Psoas muscle (tissue), 8 donors: ENCODE results near the gene STXBP1. TPM values are rescaled to one million over a fixed set of nuclear protein-coding genes. Genes with fewer than 3 reads are reported as not detected.
"Not testable (repeated sequence)": the region's sequence is repeated elsewhere in the genome, so short reads cannot be mapped to it uniquely, and the experiment has no call there.

Source experiments
- ATAC-seq, 4 donors: fragments of 200-7000 bp; cut with Tn5 transposase; one replicate each; pipeline ENCODE4 v1.9.1; 2020; ENCODE audit warnings: moderate library complexity in 3 of 4, mild to moderate bottlenecking in 2 of 4
- DNase-seq, 2 donors: peaks; one replicate each; pipeline ENCODE4 v3.0.0-alpha.2; 2020
- H3K27ac ChIP-seq: fragments of 200-600 bp; one replicate; pipeline ENCODE4 v1.8.0; 2022
- H3K27me3 ChIP-seq, 3 donors: fragments of 200-600 bp in 1 of 3; one replicate each; pipeline versions ENCODE4 v1.6.1 to v1.8.0; 2013 to 2022; ENCODE audit warnings: low read length in 2 of 3, mild to moderate bottlenecking in 2 of 3, moderate library complexity in 1 of 3; ENCODE audit not compliant: insufficient read depth in 3 of 3
- H3K36me3 ChIP-seq, 2 donors: fragments of 200-600 bp in 1 of 2; one replicate each; pipeline versions ENCODE4 v1.6.1 to v1.8.0; 2013 to 2022; ENCODE audit warnings: low read depth in 1 of 2, mild to moderate bottlenecking in 1 of 2, moderate library complexity in 1 of 2; ENCODE audit not compliant: insufficient read depth in 1 of 2
- H3K4me1 ChIP-seq: fragments of 200-600 bp; one replicate; pipeline ENCODE4 v1.8.0; 2022
- H3K4me3 ChIP-seq: fragments of 200-600 bp; one replicate; pipeline ENCODE4 v1.8.0; 2022; ENCODE audit warnings: mild to moderate bottlenecking
- H3K9me3 ChIP-seq: fragments of 200-600 bp; one replicate; pipeline ENCODE4 v1.8.0; 2022
- WGBS, 3 donors: extraction: QIAGEN DNeasy Blood & Tissue Kit; methylation state at CpG; one replicate each; pipeline versions ENCODE4 v1.1.6 to v1.1.7; 2013; 5-methylcytosine and 5-hydroxymethylcytosine counted together
- intact Hi-C, 2 donors: fragments of 100-400 bp; cut with DNase I; formaldehyde crosslinking; loops; one replicate each; pipeline versions ENCODE4 v1.11.0 to v1.14.2; 2022
- polyA plus RNA-seq, 3 donors: library from polyadenylated mRNA; stranded (reverse); fragments of 200-250 nt; gene quantifications; one replicate each; pipeline ENCODE4 v1.2.3, GENCODE V29; 2013
- total RNA-seq, 4 donors: library from RNA; stranded (reverse); fragmentation: NEBNext Ultra II Directional in 2 of 4; extraction: Animal tissue kit (Norgen Biotek cat#: 25700) in 2 of 4; gene quantifications; one replicate each; pipeline versions ENCODE4 v1.2.1 to v1.2.4, GENCODE V29; 2021 to 2023
- TF ChIP-seq, protein P1 (sequence below): fragments of 200-600 bp; IDR thresholded peaks from one replicate; pipeline ENCODE4 v1.8.0; 2022; ENCODE audit warnings: antibody characterized with exemption
- donor health status: healthy with polysubstance abuse.
- donor health status: DM: no; HTN: no; CAD: no; lungs with moderate emphysema.
- donor health status: Bipolar disorder and iron deficiency.
- donor health status: healthy.
- donor health status: DM: yes; HTN: yes; CAD: no.
- donor health status: DM: no; HTN: no; CAD: no.
- donor health status: DM: no; HTN: no; CAD: no.
- donor health status: DM: yes; HTN: yes; CAD: no.

Gene STXBP1
- total and polyA plus RNA-seq, 7 donors, result 2.8 to 12.3 (median 6.7) TPM

DNA sequence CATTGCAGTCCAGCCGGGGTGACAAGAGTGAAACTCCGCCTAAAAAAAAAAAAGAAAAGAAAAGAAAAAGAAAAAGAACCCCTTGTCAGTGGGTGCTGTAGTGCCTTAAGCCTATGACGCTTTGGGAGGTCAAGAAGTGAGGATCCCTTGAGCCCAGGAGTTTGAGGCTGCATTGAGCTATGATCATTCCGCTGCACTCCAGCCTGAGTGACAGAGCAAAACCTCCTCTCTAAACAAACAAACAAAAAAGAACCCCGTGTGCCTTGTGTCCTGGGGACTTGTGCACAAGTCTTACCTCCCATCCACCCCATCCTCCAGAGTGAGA lies 33.5 kb upstream of the STXBP1 start:
- no peak for DNase-seq
- no peaks in the 10 kb centered on the region for H3K9me3 ChIP-seq
- H3K27me3 ChIP-seq, result peaks cover 0 to 2% (median 0%) of the 10 kb centered on the region in 3 donors
- no peak for ATAC-seq
- H3K4me1 ChIP-seq, result peaks cover 4% of the 10 kb centered on the region
- H3K4me3 ChIP-seq, result peak overlapping the region; percentile 49
- WGBS, 3 donors, result 22 to 41% (median 36%) methylated on average over 4 to 5 of the region's 5 CpGs
- TF ChIP-seq, protein P1, sequence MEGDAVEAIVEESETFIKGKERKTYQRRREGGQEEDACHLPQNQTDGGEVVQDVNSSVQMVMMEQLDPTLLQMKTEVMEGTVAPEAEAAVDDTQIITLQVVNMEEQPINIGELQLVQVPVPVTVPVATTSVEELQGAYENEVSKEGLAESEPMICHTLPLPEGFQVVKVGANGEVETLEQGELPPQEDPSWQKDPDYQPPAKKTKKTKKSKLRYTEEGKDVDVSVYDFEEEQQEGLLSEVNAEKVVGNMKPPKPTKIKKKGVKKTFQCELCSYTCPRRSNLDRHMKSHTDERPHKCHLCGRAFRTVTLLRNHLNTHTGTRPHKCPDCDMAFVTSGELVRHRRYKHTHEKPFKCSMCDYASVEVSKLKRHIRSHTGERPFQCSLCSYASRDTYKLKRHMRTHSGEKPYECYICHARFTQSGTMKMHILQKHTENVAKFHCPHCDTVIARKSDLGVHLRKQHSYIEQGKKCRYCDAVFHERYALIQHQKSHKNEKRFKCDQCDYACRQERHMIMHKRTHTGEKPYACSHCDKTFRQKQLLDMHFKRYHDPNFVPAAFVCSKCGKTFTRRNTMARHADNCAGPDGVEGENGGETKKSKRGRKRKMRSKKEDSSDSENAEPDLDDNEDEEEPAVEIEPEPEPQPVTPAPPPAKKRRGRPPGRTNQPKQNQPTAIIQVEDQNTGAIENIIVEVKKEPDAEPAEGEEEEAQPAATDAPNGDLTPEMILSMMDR, result no peak
- H3K36me3 ChIP-seq, result no peaks in the 10 kb centered on the region
- H3K27ac ChIP-seq, result peak overlapping the region; percentile 80
- intact Hi-C loops, result loop anchor here in 1 of 2 donors (5.0 kb wide), 1 partner anchor 56 kb away; no protein-coding TSS in a partner anchor

DNA sequence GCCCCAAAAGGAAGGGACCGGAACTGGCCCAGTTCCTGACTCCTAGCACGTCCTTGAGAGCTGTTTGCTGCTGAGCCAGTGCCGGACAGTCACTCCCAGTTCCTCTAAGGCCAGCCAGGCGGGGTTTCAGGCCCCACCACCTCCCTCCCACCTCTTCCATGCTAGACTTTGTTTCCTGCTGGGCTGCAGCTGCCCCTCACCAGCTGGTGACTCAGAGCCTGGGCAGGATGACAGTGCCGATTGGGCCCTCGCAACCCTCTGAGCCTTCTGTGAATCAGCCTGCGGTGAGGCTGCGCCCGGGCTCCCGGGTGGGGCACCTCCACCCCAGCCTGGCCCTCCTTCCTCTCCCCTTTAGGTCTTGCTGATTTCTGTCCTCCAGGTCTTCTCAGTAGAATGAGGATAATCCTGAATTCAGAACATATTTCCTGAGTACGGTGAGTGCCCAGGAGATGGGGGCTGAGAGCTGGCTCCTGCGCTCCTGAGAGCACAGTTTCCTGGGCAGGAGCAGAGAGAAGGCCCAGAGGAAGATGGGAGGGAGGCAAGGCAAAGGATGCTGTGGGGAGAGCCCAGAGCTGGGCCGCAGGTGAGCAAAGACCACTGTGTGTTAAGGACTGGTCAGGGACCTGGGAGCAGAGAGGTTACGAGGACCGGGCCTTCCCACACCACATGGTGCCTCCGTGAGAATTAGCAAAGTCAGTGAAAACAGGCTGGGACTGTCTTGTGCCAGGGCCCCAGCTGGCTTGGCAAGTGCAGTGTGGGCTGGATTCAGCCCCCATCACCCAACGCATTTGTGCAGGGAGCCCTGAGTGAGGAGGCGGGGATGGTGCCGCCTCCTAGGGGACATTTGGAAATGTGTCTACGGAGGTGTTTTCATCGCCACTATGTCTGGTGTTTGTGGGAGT lies 32.9 kb upstream of the STXBP1 start:
- Histone ChIP-seq H3K9me3 (no peaks in the 10 kb centered on the region), H3K4me1 (peaks cover 4% of the 10 kb centered on the region), H3K27me3 (peaks cover 0 to 2% (median 0%) of the 10 kb centered on the region in 3 donors), H3K27ac (peak overlapping the region; percentile 80), H3K36me3 (no peaks in the 10 kb centered on the region), H3K4me3 (peak overlapping the region; percentile 49)
- DNase-seq, result peak; percentile 90 to 91
- WGBS, 3 donors, result 31 to 49% (median 36%) methylated on average over 21 of the region's 21 CpGs
- intact Hi-C loops, result loop anchor here in 1 of 2 donors (5.0 kb wide), 1 partner anchor 57 kb away; no protein-coding TSS in a partner anchor
- TF ChIP-seq, protein P1, result peak; percentile 5
- peak; percentile 88 to 92 (median 92) for ATAC-seq

DNA sequence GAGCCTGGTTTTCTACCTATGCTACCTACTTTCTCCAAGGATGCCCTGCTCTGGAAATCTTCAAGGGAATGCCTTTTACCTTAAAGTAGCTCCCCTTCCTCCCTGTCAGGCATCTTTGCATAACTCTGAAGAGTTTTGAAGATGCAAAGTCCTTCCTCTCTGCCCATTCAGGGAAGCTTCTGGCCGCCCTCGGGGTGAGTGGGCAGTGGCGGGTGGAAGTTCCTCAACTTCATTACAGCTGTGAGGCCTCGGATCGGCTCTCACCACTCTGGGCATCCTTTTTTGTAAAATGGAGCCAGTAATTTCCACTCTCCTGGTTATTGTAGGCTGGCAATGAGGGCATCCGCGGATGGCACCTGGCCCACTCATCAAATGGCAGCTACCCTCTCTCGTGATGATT lies 31.7 kb upstream of the STXBP1 start:
- Histone ChIP-seq H3K27me3 (peaks cover 0 to 2% (median 0%) of the 10 kb centered on the region in 3 donors), H3K4me3 (no peak overlapping the region), H3K9me3 (no peaks in the 10 kb centered on the region), H3K4me1 (peaks cover 4% of the 10 kb centered on the region), H3K27ac (no peak overlapping the region), H3K36me3 (no peaks in the 10 kb centered on the region)
- DNase-seq, result no peak
- ATAC-seq, result no peak
- TF ChIP-seq, protein P1, result no peak
- intact Hi-C loops, result no loop called here
- WGBS, 3 donors, result 49 to 55% (median 49%) methylated on average over 8 of the region's 8 CpGs

DNA sequence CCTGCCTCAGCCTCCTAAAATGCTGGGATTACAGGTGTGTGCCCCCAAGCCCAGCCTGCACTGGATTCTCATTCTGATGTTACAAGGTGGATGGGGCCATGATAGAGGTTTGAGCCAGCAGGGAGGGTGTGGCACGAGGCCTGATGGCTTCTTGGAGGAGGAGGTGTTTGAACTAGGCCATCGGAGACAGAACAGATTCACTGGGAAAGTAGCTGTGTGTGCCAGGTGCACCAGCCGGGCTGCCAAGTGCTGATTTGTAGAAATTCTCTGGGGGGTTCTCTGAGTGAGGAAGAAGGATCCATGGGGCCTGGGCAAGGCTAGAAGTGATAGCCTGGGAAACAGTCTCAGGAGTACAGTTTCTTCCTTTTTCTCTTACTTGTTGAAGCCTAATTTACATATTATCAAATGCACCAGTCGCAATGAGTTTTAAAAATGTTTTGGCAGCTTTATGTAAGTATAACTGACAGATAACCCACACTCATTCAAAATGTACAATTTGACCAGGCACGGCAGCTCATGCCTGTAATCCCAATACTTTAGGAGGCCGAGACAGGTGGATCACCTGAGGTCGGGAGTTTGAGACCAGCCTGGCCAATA lies 31.1 kb upstream of the STXBP1 start:
- ATAC-seq (no peak), DNase-seq (no peak)
- Histone ChIP-seq H3K36me3 (no peaks in the 10 kb centered on the region), H3K9me3 (no peaks in the 10 kb centered on the region), H3K4me3 (no peak overlapping the region), H3K27ac (no peak overlapping the region), H3K27me3 (peaks cover 0 to 2% (median 0%) of the 10 kb centered on the region in 3 donors), H3K4me1 (peaks cover 4% of the 10 kb centered on the region)
- intact Hi-C loops, result no loop called here
- TF ChIP-seq, protein P1, result no peak
- WGBS, 3 donors, result 68 to 81% (median 68%) methylated on average over 7 of the region's 7 CpGs

DNA sequence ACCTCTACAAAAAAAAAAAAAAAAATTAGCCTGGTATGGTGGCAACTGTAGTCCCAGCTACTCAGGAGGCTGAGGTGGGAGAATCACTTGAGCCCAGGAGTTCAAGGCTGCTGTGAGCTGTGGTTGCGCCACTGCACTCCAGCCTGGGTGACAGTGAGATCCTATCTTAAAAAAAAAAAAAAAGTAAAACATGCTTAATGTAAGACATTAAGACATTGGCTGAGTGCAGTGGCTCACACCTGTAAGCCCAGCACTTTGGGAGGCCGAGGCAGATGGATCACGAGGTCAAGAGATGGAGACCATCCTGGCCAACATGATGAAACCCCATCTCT lies 27.6 kb upstream of the STXBP1 start:
- H3K36me3 ChIP-seq, H3K27ac ChIP-seq, H3K4me1 ChIP-seq, ATAC-seq, H3K27me3 ChIP-seq, H3K9me3 ChIP-seq, H3K4me3 ChIP-seq, DNase-seq, intact Hi-C loops: not testable (repeated sequence)
- WGBS, 3 donors, result 87 to 93% (median 88%) methylated on average over 3 of the region's 3 CpGs
